NCI-H2081 (cell line): ENCODE data around the gene SLC7A14.
"Not testable (repeated sequence)": the region's sequence is repeated elsewhere in the genome, so short reads cannot be mapped to it uniquely, and the experiment has no call there.

ENCODE experiments used
- DNase-seq, 2 experiments: peaks; one replicate each; lab custom pipeline; 2025; lab: John Stamatoyannopoulos, UW

Gene SLC7A14

DNA sequence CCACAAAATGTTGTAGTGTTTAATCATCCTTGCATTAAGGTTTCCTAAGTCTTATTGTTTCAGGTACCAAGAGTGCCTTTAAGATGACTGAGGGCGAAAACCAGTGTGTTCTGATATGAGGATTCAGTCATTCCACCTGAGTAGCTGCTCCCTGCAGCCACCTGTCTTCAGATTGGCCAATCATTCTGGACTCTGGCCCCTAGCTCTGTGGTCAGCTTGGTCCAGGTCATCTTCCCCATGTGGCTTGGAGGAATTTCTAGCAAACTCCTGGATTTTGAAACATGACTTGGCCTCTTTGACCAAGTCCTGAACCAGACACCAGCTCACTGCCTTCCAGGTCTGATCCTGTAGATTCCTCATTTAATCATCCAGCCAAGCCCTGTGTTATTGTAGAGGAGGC is 7.8 kb upstream of the SLC7A14 start:
- no peak for DNase-seq

DNA sequence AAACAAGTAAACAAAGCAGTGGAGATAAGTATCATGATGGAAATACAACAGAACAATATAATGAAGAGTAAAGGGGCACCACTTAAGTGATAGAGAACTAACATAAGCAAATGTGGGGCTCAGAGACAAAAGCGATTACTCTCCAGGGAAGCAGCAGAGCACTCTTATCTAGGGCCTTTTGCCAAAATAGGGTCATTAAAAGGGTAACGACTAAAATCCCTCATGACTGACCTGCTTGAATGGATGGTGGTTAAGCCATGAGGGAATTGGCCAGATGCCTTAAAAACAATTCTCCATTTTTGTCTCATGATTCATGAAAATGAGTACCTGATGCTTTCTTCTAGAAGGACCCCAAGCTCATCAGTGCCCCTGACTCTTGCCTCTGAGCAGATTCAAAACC is 3.2 kb upstream of the SLC7A14 start:
- peak in 1 of 2 experiments; percentile 22 for DNase-seq

DNA sequence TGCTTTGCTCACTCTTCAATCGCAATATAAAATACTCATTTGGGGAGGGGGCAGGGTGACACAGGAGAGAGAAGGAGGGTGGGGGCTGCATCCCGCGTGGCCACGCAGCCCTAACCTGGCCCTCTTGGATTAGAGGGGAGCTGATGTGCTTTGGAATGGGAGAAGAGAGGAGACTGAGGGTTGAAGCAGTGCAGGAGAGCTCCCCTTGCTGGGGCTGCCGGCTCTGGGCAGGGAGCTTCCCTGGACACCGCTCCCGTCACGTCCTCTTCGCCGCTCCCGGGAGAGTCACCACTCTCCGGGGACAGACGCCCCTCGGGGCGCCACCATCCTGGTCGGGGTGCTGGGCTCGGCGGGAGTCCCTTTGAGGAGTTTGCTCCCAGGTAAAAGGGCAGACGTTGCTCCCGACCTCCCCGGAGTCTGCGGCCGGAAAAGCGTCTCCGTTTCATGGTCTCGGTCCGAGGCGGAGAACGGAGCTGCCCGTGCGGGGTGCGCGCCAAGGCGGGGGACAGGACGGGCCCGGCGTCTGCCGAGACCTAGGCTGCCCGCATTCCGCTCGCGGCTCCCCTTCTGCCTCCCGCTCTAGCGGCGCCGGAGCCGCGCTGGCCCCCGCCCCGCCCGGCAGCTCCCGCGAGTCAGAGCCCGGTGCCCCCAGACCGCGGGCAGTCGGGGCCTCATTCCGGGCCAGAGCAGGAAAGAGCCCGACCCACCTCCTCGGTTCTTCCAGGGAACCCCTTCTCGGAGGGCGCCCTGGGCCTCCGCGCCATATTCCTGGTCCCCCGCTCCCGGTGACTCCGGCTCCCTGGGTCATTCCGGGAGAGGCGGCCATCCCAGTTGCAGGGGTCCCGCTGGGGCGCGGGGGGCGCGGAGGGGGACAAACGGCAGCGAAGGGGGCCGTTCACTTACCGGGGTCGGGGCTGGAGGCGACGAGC is 603 bp downstream of the SLC7A14 start:
- DNase-seq, result peak; percentile 23 to 69

- DNase-seq, result no peak
Observed at GRCh38 chr3:170584585-170585007, 1.3 kb downstream of the SLC7A14 start.

- no peak for DNase-seq
Observed at GRCh38 chr3:170579646-170580045, 6.2 kb downstream of the SLC7A14 start.

DNA sequence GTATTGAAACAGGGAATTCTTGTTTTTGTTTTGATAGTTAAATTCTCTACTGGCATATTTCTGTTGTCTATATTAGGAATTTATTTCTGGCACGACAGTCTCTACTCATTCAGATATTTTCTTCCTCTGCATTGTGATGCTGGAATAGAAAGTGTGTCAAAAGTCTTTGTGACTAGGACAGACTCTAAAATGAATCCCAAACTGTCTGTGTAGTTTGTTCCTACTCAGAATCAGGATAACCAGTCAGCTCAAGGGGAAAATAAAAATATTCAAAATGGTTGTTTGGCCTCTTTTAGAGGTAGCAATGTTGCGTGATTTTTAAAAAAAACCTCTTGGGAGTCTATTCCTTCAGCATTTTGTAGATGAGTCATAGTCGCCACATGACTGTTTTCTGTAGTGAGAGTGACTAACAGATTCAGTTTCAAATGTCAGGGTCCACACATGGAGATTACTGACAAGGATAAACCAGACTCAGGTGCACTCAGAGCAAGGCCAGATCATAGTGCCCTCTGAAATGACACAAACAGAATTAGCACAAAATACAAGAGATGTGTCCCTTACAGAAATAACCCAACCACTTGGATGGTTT is 13.1 kb downstream of the SLC7A14 start:
- DNase-seq, result no peak

DNA sequence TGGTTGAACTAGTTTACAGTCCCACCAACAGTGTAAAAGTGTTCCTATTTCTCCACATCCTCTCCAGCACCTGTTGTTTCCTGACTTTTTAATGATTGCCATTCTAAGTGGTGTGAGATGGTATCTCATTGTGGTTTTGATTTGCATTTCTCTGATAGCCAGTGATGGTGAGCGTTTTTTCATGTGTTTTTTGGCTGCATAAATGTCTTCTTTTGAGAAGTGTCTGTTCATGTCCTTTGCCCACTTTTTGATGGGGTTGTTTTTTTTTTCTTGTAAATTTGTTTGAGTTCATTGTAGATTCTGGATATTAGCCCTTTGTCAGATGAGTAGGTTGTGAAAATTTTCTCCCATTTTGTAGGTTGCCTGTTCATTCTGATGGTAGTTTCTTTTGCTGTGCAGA is 18.3 kb downstream of the SLC7A14 start:
- not testable (repeated sequence) for DNase-seq

DNA sequence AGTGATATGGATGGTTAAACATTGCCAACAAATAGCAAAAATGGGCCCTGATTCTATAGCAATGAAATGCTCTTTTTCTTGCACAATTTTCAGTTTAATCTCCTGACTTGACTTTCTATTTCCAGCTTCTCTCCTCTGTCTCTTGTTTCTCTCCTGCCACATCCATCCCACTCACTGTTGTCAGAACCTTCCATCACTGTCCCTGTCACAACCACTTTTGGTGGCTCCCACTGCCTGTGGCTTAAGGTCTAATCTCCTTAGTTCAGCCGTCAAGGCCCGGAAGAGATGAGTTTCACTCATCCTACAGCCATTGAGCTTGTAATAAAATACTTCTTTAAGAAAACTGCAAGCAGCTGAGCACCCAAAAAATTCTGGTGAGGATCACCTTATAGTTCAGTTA is 19.5 kb downstream of the SLC7A14 start:
- DNase-seq, result no peak

DNA sequence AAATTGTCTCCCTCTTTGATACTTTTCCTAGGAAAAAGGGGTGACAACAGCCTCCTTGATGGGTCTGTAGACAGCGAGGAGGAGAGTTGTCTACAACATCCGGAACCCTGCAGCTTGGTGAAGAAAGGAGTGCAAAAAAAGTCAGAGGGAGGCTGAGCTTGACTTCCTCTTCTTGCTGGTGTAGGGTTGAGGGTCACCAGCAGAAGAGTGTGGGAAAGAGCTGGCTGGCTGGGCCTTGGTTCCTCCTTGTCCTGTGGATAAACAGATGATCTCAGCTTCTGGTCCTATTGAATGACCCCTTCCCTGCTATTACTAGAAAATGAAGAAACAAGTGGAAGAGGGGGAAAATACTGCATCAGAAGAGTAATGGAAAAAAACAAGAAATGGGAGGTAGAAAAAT is 20.4 kb downstream of the SLC7A14 start:
- no peak for DNase-seq

- DNase-seq, result no peak
Observed at GRCh38 chr3:170564664-170565063, 21.2 kb downstream of the SLC7A14 start.

DNA sequence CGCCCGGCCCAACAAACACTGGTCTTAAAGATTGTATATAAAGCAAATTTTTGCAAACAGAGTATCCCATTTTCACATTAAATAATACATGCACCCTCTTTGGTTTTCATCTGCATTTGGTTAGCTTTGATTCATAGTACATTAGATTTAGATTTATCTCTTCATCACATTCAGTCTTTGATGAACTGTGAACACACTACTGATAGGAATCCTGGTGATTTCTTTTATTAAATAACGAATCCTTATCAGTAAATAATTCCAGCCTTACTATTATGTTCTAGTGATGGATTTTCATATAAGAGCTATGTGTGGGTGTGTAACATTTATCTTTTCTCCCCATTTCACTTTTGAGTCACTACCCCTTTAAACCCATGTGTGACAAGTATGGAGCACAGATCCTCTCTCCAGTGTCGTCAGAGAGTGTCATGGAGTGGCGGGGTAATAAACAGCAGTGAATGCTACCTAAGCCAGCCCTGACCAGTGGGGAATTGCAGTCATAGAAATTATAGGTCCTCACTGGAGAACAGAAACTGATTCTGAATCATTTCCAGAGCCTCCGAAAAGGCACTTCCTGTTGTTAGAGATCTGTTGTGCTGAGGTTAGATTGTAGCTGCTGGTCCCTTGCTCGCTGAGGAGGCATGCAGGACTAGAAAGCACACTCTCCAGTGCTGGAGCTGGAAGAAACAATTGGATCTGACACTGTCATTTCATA is 22.0 kb downstream of the SLC7A14 start:
- no peak for DNase-seq

GRCh38 chr3:170562080-170562479 is 23.8 kb downstream of the SLC7A14 start:
- no peak for DNase-seq

DNA sequence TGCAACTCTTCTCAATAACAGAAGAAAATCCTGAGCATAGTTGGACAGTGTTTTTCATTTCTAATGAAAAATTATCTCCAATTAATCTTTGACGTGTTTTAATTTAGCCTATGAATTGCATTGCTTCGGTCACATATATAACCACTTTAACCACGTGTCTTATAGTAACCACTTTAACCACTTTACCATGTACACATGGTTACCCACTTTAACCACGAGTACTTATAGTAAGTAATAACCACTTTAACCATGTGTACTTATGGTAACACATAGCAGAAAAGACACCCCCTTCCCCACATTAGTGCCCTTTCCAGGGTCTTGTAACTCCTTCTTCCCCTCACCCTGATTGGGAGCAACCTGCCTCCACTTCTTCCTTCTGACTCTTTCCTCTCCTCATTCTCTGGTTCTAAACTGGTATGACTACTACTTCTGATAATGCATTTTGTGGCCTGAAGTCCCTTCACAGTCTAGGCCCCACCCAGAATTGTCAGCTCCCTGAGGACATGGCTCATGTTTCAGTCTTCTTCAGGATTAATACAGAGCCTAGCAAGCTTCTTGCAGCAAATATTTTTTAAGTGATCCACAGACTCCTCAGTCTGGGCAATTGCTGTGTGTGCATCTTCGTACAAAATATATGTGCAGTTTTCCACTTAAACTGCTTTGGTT is 25.0 kb downstream of the SLC7A14 start:
- no peak for DNase-seq

DNA sequence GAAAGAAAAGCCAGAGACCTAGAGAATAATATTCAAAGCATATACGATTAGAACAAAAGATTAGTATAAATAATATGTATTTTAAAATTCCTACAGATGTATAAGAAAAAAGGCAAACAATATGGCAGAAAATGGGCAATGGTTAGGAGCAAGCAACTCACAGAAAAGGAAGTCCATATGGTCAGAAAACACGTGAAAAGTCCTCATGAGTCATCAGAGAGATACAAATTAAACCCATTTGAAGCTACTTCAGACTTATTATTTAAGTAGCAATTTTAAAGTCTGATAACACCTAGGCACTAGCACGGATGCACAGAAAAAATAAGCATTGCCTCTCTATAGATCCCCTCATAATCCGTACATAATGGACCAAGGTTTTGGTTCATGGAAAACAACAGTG is 25.6 kb downstream of the SLC7A14 start:
- DNase-seq, result no peak

GRCh38 chr3:170558427-170558826 is 27.4 kb downstream of the SLC7A14 start:
- no peak for DNase-seq

DNA sequence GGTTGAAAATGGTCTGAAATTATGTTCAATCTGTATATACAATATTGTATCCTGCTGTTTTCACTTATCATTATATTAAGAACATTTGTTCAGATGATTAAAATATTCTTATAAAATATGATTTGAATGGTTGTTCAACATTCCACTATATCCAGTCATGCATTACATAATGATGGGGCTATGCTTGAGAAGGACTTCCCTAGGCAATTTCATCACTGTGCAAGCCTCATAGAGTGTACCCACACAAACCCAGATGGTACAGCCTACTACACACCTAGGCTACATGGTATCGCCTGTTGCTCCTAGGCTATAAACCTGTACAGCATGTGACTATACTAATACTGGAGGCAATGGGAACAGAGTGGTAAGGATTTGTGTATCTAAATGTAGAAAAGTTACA is 30.5 kb downstream of the SLC7A14 start:
- no peak for DNase-seq

- no peak for DNase-seq
Observed at GRCh38 chr3:170553788-170554757, 31.8 kb downstream of the SLC7A14 start.

- no peak for DNase-seq
Observed at GRCh38 chr3:170551252-170551651, 34.6 kb downstream of the SLC7A14 start.

GRCh38 chr3:170542704-170543103 is 43.2 kb downstream of the SLC7A14 start:
- DNase-seq, result no peak

GRCh38 chr3:170539897-170540296 is 46.0 kb downstream of the SLC7A14 start:
- no peak for DNase-seq

DNA sequence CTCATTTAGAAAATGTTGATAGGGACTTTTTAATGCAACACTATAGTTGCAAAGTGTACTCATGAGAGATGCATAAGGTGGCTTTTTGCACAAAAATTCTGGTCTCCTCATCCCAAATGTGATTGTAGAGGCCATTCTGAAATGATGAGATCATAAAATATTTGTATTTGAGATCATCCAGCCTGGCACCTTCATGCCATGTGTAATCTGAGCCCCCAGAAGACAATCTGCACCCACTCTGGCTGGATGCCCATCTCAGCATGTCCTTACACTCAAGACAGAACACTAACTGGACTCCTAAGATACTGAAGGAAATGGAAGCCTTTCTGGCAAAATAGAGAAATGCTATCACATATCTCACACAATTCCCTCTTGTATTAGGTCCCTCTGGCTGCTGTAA is 49.2 kb downstream of the SLC7A14 start:
- no peak for DNase-seq
